Muscle of back (tissue), 11 donors: ENCODE measurements around the gene CLIP2. TPM values are rescaled to one million over a fixed set of nuclear protein-coding genes. Genes with fewer than 3 reads are reported as not detected.
"Not testable (repeated sequence)": the region's sequence is repeated elsewhere in the genome, so short reads cannot be mapped to it uniquely, and the experiment has no call there.

ENCODE experiments used
- DNase-seq, 3 donors: peaks; one replicate each; pipeline versions ENCODE4 v3.0.0 to v3.0.0-alpha.2; 2013
- polyA plus RNA-seq, 10 donors: library from polyadenylated mRNA; unstranded; fragments of 120-200 nt; gene quantifications; one replicate each; pipeline ENCODE4 v1.2.1, GENCODE V29; 2013; ENCODE audit not compliant: insufficient read length in 10 of 10

Gene CLIP2
- polyA plus RNA-seq, 10 donors = 13.7 to 25.8 (median 18.1) TPM

- peak; percentile 61 to 84 (median 69) for DNase-seq
Observed at GRCh38 chr7:74365322-74366022, 76.3 kb downstream of the CLIP2 start.

DNA sequence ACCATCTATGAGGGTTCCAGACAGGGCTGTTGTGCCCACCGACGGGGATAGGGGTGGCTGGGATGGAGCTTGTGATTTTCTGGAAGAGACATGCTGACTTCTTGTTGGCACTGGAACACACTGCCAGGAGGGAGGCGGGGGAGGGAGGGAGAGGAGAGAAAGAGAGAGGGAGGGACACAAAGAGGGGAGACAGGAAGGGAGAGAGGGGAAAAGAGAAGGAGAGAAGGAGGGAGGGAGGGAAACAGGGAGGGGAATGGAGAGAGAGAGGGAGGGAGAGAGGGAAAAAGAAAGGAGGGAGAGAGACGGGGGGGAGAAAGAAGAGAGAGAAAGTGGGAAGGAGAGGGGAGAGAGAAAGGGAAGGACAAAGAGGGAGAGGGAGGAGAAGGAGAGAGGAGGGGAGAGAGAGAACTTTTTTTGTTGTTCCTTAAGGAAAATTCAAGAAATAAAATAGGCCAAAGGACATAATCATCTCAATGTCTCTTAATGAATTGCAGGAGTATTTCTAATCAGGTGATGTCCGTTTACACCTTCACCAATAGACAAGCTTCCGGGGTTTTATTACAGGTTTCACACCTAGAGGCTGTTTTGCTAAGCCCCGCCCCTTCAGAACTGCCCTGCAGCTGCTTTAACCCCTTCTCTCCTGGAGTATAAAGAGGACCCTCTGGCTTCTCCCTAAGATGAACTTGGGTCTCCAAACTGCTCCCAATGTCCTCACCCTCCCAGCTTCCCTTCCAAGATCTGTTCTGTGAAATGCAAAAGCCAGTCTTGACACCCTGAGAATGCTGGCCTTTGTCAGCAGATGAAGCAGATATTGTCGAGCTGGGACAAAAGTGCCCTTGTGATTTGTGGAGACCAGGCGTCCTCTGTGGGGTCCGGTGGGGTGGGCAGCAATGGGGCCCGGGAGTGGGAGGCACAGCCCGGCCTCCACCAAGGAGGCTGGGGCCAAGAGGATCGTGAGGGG, 82.5 kb downstream of the CLIP2 start:
- peak in 2 of 3 donors; percentile 15 to 41 for DNase-seq

DNA sequence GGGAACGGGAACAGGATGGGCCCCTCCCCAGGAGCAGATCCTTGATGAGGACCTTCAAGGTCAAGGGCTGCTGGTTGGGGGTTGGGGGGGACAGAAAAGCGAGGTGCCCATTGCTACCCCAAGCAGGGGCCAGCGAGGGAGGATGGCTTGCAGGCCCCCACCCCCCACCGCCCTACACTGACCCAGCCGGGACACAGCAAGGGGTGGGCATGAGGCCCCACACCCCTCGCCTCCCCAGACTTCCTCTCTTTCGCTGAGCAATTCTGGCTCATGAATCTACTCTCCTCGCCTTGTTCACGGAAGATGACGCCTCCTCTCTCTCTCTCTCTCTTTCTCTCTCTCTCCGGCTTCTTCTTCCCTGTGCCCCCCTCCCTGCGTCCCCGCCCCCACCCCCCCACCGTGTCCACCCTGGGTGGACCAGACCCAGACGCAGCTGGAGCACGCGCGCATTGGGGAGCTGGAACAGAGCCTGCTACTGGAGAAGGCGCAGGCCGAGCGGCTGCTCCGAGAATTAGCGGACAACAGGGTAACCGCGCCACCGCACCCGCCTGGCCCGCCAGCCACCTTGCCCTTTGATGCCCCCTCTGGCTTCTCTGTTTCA, 83.4 kb downstream of the CLIP2 start:
- peak in 2 of 3 donors; percentile 49 to 75 for DNase-seq

DNA sequence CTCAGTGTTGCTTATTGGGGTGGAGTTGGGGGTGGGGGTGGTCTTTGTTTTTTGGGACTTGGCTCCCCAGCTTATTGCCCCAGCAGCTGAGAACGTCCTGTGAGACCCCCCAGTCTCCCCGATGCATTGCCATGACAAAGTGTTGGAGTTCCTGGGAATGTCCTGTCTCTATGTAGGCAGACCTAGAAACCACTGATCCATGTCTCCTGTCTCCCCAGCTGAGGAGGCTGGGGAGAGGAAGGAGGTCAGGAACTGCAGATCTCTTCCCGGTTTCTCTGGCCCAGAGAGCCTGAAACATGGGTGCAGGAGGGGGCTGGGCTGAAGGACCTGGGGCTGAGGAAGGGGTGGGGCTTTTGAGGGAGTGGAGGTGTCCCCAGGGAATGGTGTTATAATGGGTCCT, 84.3 kb downstream of the CLIP2 start:
- no peak for DNase-seq

DNA sequence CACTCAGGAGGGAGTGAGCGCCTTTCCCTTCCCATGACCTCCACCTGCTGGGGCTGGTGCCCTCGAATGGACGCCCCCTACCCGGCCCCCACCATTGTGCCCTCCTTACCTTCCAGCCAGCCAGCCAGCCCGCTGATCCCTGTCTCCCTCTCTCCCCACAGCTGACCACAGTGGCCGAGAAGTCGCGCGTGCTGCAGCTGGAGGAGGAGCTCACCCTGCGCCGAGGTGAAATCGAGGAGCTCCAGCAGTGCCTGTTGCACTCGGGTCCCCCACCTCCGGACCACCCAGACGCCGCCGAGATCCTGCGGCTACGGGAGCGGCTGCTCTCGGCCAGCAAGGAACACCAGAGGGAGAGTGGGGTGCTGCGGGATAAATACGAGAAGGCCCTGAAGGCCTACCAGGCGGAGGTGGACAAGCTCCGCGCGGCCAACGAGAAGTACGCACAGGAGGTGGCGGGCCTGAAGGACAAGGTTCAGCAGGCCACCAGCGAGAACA, 86.6 kb downstream of the CLIP2 start:
- no peak for DNase-seq

DNA sequence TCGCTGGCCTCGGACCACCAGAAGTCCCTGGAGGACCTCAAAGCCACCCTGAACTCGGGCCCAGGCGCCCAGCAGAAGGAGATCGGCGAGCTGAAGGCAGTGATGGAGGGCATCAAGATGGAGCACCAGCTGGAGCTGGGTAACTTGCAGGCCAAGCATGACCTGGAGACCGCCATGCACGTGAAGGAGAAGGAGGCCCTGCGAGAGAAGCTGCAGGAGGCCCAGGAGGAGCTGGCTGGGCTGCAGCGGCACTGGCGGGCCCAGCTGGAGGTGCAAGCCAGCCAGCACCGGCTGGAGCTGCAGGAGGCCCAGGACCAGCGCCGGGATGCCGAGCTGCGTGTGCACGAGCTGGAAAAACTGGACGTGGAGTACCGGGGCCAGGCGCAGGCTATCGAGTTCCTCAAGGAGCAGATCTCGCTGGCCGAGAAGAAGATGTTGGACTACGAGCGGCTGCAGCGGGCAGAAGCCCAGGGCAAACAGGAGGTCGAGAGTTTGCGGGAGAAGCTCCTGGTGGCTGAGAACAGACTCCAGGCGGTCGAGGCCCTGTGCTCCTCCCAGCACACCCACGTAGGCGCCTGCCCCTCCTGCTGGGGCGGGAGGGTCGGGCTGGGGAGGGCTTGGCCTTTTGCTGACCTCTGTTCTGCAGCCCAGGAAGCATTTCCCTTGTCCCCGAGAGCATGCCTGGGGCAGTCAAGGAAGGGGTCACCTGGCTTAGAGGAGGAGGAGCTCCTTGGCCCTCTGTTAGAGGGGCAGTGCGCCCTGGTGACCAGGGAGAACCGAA, 87.2 kb downstream of the CLIP2 start:
- peak in 1 of 3 donors; percentile 14 for DNase-seq

GRCh38 chr7:74379938-74380337, 90.7 kb downstream of the CLIP2 start:
- DNase-seq = no peak

- DNase-seq = no peak
Observed at GRCh38 chr7:74380720-74381119, 91.5 kb downstream of the CLIP2 start.

DNA sequence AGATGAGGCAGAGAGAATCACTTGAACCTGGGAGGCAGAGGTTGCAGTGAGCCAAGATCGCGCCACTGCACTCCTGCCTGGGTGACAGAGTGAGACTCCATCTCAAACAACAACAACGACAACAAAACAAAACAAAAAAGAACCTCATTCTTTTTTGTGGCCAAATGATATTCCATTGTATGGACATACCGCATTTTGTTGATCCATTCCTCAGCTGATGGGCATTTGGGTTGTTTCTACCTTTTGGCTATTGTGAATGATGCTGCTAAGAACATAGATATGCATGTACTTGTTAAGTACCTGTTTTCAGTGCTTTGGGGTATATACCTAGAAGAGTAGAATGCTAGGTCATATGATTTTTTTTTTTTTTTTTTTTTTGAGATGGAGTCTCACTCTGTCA, 94.9 kb downstream of the CLIP2 start:
- DNase-seq = not testable (repeated sequence)

GRCh38 chr7:74384854-74385253, 95.6 kb downstream of the CLIP2 start:
- not testable (repeated sequence) for DNase-seq

DNA sequence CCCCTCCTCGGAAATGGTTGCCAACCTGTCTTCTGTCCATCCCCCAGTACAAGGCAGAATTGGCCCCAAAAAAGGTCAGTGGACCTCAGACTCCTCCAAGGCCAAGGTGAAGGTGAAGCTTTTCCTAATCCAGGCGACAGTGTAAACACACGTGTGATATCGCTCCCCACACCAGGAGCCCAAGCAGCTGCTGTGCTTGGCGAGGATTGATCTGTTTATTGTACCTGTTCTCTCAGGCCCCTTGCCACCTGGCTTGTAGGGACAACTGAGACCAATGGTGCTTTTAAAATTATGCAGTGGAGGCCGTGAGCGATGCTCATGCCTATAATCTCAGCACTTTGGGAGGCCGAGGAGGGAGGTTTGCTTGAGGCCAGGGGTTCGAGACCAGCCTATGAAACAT, 98.4 kb downstream of the CLIP2 start:
- DNase-seq = no peak

- no peak for DNase-seq
Observed at GRCh38 chr7:74388880-74389415, 99.7 kb downstream of the CLIP2 start.

- DNase-seq = peak; percentile 7 to 61 (median 45)
Observed at GRCh38 chr7:74393722-74394121, 104.5 kb downstream of the CLIP2 start.

- peak in 1 of 3 donors; percentile 45 for DNase-seq
Observed at GRCh38 chr7:74394601-74395000, 105.4 kb downstream of the CLIP2 start.

DNA sequence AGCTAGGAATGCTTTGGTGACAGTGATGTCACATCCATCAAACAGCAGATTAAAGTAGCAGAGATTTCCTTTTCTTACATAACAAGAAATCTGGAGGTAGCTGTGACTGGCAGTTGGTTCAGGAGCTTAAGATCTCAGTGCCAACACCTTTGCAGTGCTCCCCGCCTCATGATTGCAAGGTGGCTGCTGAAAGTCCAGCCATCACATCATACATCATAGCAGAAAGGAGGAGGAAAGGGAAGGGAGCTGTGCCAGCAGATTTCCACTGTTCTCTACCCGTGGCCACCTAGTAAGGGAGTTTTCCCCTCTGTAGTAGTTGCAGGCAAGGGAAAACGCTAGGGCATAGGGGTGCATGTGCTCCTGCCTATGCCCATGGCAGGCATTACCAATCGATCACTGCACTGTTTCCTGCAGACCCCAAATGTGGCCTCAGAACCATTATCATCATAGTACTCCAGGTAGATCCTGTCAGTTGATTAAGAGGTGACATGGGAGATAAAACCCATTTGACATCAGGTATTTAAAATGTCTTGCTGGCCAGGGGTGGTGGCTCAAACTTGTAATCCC, 106.6 kb downstream of the CLIP2 start:
- DNase-seq = no peak

DNA sequence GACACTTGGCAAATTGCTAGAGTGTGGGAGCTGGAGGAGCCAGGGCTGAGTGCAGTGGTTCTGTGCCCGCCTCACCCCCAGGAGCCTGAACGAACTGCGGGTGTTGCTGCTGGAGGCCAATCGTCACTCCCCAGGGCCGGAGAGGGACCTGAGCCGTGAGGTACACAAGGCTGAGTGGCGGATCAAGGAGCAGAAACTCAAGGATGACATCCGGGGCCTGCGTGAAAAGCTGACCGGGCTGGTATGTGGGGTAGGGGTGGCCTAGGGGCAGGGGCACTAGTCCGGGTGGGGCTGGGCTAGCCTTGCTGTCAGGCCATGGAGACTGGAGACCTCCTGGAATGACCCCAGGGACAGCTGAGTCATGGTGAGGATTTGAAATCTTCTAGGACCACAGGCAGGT, 107.8 kb downstream of the CLIP2 start:
- no peak for DNase-seq

GRCh38 chr7:74398426-74398825, 109.2 kb downstream of the CLIP2 start:
- DNase-seq = no peak

GRCh38 chr7:74399006-74399405, 109.8 kb downstream of the CLIP2 start:
- DNase-seq = no peak

DNA sequence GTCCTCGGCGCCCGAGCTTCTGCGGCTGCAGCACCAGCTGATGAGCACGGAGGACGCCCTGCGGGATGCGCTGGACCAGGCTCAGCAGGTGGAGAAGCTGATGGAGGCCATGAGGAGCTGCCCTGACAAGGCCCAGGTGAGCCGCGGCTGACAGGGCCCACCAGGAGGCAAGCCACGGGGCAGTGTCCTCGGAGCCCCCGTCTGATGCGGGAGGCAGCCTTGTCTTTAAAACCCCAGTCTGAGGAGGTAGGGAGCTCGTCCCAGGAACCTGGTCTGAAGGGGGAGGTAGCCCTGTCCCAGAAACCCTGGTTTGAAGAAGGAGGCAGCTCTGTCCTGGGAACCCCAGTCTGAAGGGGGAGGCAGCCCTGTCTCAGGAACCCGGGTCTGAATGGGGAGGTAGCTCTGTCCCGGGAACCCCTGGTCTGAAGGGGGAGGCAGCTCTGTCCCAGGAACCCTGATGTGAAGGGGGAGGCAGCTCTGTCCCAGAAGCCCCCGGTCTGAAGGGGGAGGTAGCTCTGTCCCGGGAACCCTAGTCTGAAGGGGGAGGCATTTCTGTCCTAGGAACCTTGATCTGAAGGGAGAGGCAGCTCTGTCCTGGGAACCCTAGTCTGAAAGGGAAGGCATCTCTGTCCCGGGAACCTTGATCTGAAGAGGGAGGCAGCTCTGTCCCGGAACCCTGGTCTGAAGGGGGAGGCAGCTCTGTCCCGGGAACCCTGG, 111.4 kb downstream of the CLIP2 start:
- DNase-seq = no peak
